IMR-90 (cell line): Measurements from ENCODE around the gene NTM. TPM values are rescaled to one million over a fixed set of nuclear protein-coding genes. Genes with fewer than 3 reads are reported as not detected.

Experiments
- ATAC-seq: fragments of 200-7000 bp; cut with Tn5 transposase; 2 replicates; pipeline ENCODE4 v1.9.1; 2020; ENCODE audit warnings: low read depth, mild to moderate bottlenecking, moderate library complexity
- BruUV-seq: library from RNA; stranded (reverse); fragments of 400-500 nt; replicated peaks from 2 replicates; lab custom pipeline; 2021; lab: Mats Ljungman, UMichigan
- CTCF ChIA-PET: fragments of 300-600 bp; formaldehyde crosslinking; extraction: SDS; loops from one replicate; lab custom pipeline; 2021; ENCODE audit warnings: antibody characterized with exemption; lab: Yijun Ruan, JAX
- POLR2A ChIA-PET: fragments of 300-600 bp; sonication (Branson Sonifier 250); formaldehyde crosslinking; loops from one replicate; lab custom pipeline; 2022; ENCODE audit warnings: antibody characterized with exemption; ENCODE audit not compliant: unreplicated experiment; lab: Charles Lee
- DNase-seq: peaks from one replicate; pipeline ENCODE4 v3.0.0; 2013
- H2AFZ ChIP-seq: replicated peaks from 2 replicates; pipeline ENCODE3; 2013; ENCODE audit warnings: low read length, mild to moderate bottlenecking; ENCODE audit not compliant: poor library complexity
- H2AK5ac ChIP-seq: 2 replicates; pipeline ENCODE4 v1.6.1; 2013; ENCODE audit warnings: low read depth, low read length, inconsistent platforms
- H2AK9ac ChIP-seq: replicated peaks from 2 replicates; pipeline ENCODE3; 2013; ENCODE audit warnings: mild to moderate bottlenecking, low read depth, low read length, moderate library complexity; ENCODE audit not compliant: poor library complexity
- H2BK120ac ChIP-seq: 2 replicates; pipeline ENCODE4 v1.6.1; 2013; ENCODE audit warnings: low read depth, low read length, inconsistent platforms
- H2BK15ac ChIP-seq: 3 replicates; pipeline ENCODE4 v1.6.1; 2013; ENCODE audit warnings: low read depth, low read length, inconsistent platforms
- H2BK20ac ChIP-seq: 2 replicates; pipeline ENCODE4 v1.6.1; 2013; ENCODE audit warnings: low read depth, mild to moderate bottlenecking, inconsistent platforms, low read length, moderate library complexity
- H2BK5ac ChIP-seq: 2 replicates; pipeline ENCODE4 v1.6.1; 2013; ENCODE audit warnings: mild to moderate bottlenecking, low read depth, low read length, inconsistent platforms; ENCODE audit not compliant: poor library complexity, severe bottlenecking
- H3K14ac ChIP-seq: replicated peaks from 2 replicates; pipeline ENCODE4 v1.6.1; 2013; ENCODE audit warnings: low read depth, low read length, inconsistent platforms
- H3K18ac ChIP-seq: 2 replicates; pipeline ENCODE4 v1.6.1; 2013; ENCODE audit warnings: low read depth, low read length, control low read depth
- H3K23ac ChIP-seq: 2 replicates; pipeline ENCODE4 v1.6.1; 2013; ENCODE audit warnings: low read depth, low read length, inconsistent platforms
- H3K27ac ChIP-seq: 2 replicates; pipeline ENCODE4 v1.5.1; 2013; ENCODE audit warnings: mild to moderate bottlenecking, control low read depth, low read length; ENCODE audit not compliant: insufficient read depth
- H3K27me3 ChIP-seq: 2 replicates; pipeline ENCODE4 v1.6.1; 2013; ENCODE audit warnings: low read length; ENCODE audit not compliant: control insufficient read depth, insufficient read depth
- H3K36me3 ChIP-seq: 2 replicates; pipeline ENCODE4 v1.6.1; 2013; ENCODE audit warnings: low read length, mixed read lengths; ENCODE audit not compliant: control insufficient read depth, insufficient read depth
- H3K4ac ChIP-seq: 2 replicates; pipeline ENCODE4 v1.6.1; 2013; ENCODE audit warnings: low read depth, low read length, inconsistent platforms
- H3K4me1 ChIP-seq: 2 replicates; pipeline ENCODE4 v1.6.1; 2013; ENCODE audit warnings: low read length, mixed read lengths; ENCODE audit not compliant: control insufficient read depth, insufficient read depth
- H3K4me2 ChIP-seq: 2 replicates; pipeline ENCODE4 v1.6.1; 2013; ENCODE audit warnings: low read depth, mild to moderate bottlenecking, control low read depth, low read length, moderate library complexity
- H3K4me3 ChIP-seq: 2 replicates; pipeline ENCODE4 v1.5.1; 2013; ENCODE audit warnings: low read depth, mild to moderate bottlenecking, control low read depth, low read length, moderate library complexity; ENCODE audit not compliant: insufficient read depth
- H3K56ac ChIP-seq: 2 replicates; pipeline ENCODE4 v1.6.1; 2013; ENCODE audit warnings: low read length, inconsistent platforms; ENCODE audit not compliant: insufficient read depth; ENCODE audit errors: extremely low read depth
- H3K79me1 ChIP-seq, 2 experiments: 2 replicates each; pipeline ENCODE4 v1.6.1; 2013; ENCODE audit warnings: low read length in 2 of 2, inconsistent platforms in 1 of 2, low read depth in 1 of 2
- H3K9ac ChIP-seq: 2 replicates; pipeline ENCODE4 v1.6.1; 2013; ENCODE audit warnings: low read depth, low read length, control low read depth
- H3K9me1 ChIP-seq: 2 replicates; pipeline ENCODE4 v1.6.1; 2013; ENCODE audit warnings: low read length, inconsistent platforms; ENCODE audit not compliant: insufficient read depth
- H3K9me3 ChIP-seq: 2 replicates; pipeline ENCODE4 v1.6.1; 2013; ENCODE audit warnings: low read length; ENCODE audit not compliant: control insufficient read depth, insufficient read depth
- H4K20me1 ChIP-seq: 2 replicates; pipeline ENCODE4 v1.6.1; 2013; ENCODE audit warnings: low read length, inconsistent platforms; ENCODE audit not compliant: insufficient read depth
- H4K5ac ChIP-seq: 2 replicates; pipeline ENCODE4 v1.6.1; 2013; ENCODE audit warnings: mild to moderate bottlenecking, low read depth, low read length, control low read depth
- H4K8ac ChIP-seq, 2 experiments: 2 replicates each; pipeline ENCODE4 v1.6.1; 2013; ENCODE audit warnings: low read depth in 2 of 2, low read length in 2 of 2, control low read depth in 1 of 2, inconsistent platforms in 1 of 2
- H4K91ac ChIP-seq: 2 replicates; pipeline ENCODE4 v1.6.1; 2013; ENCODE audit warnings: low read depth, low read length, inconsistent platforms; ENCODE audit not compliant: insufficient read depth
- BHLHE40 ChIP-seq: fragments of 150-350 bp; IDR thresholded peaks from 2 replicates; pipeline ENCODE4 v1.6.1; 2016; ENCODE audit warnings: mild to moderate bottlenecking, low read depth, low read length
- CEBPB ChIP-seq: IDR thresholded peaks from 2 replicates; pipeline ENCODE4 v1.6.1; 2012; ENCODE audit warnings: low read depth, low read length, improper control_type of control experiment
- FOS ChIP-seq: fragments of 150-350 bp; IDR thresholded peaks from 2 replicates; pipeline ENCODE4 v1.6.1; 2016; ENCODE audit warnings: low read depth, low read length
- MAFK ChIP-seq: IDR thresholded peaks from 2 replicates; pipeline ENCODE4 v1.6.1; 2012; ENCODE audit warnings: low read depth, low read length, improper control_type of control experiment
- MAZ ChIP-seq: IDR thresholded peaks from 2 replicates; pipeline ENCODE4 v1.6.1; 2012; ENCODE audit warnings: low read depth, mild to moderate bottlenecking, low read length, improper control_type of control experiment, moderate library complexity, borderline replicate concordance
- MXI1 ChIP-seq: IDR thresholded peaks from 2 replicates; pipeline ENCODE4 v1.6.1; 2012; ENCODE audit warnings: low read depth, mild to moderate bottlenecking, low read length, moderate library complexity, borderline replicate concordance
- POLR2A ChIP-seq: IDR thresholded peaks from 2 replicates; pipeline ENCODE4 v1.6.1; 2012; ENCODE audit warnings: mild to moderate bottlenecking, low read depth, low read length
- RAD21 ChIP-seq: IDR thresholded peaks from 2 replicates; pipeline ENCODE4 v1.6.1; 2012; ENCODE audit warnings: low read length, improper control_type of control experiment
- RCOR1 ChIP-seq: IDR thresholded peaks from 2 replicates; pipeline ENCODE4 v1.6.1; 2012; ENCODE audit warnings: mild to moderate bottlenecking, low read length, improper control_type of control experiment; ENCODE audit not compliant: insufficient replicate concordance
- RFX5 ChIP-seq: IDR thresholded peaks from 2 replicates; pipeline ENCODE4 v1.8.0; 2012; ENCODE audit warnings: low read depth, mild to moderate bottlenecking, low read length, moderate library complexity
- SMC3 ChIP-seq: fragments of 150-350 bp; IDR thresholded peaks from 2 replicates; pipeline ENCODE4 v1.6.1; 2016; ENCODE audit warnings: low read depth, mild to moderate bottlenecking, antibody characterized with exemption, low read length, moderate library complexity
- WGBS, 2 experiments: methylation state at CpG; one replicate each; pipeline versions ENCODE4 v1.1.5 to v1.1.7; 2013; ENCODE audit warnings: missing lambda C conversion rate in 2 of 2; ENCODE audit not compliant: insufficient read length in 1 of 2; ENCODE audit errors: extremely low coverage in 2 of 2; 5-methylcytosine and 5-hydroxymethylcytosine counted together
- dilution Hi-C: fragments of 300-500 bp; cut with HindIII; formaldehyde crosslinking; loops from one replicate; pipeline ENCODE4 v1.14.3; 2018; ENCODE audit warnings: low sequenced_read_pairs; ENCODE audit not compliant: unreplicated experiment
- in situ Hi-C: fragments of 300-500 bp; cut with MboI; formaldehyde crosslinking; loops from 3 replicates; pipeline ENCODE4 v1.14.3; 2019; ENCODE audit warnings: low sequenced_read_pairs, inconsistent platforms, mixed read lengths
- intact Hi-C: fragments of 100-400 bp; cut with micrococcal nuclease; formaldehyde crosslinking; loops from 2 replicates; pipeline ENCODE4 v1.10.0; 2022
- polyA plus RNA-seq, 3 experiments: library from polyadenylated mRNA; depleted of rRNA; stranded (reverse); fragments of >200 nt; gene quantifications; 2 replicates each; pipeline ENCODE4 v1.2.3, GENCODE V29; 2012; ENCODE audit warnings: low replicate concordance in 1 of 3
- total RNA-seq: library from RNA; depleted of rRNA; stranded (reverse); fragments of >200 nt; gene quantifications from 2 replicates; pipeline ENCODE4 v1.2.3, GENCODE V29; 2012
- TF ChIP-seq, protein P1 (sequence below): fragments of 150-350 bp; IDR thresholded peaks from 2 replicates; pipeline ENCODE4 v1.6.1; 2017; ENCODE audit warnings: mild to moderate bottlenecking, antibody characterized with exemption, low read length, low read depth
- TF ChIP-seq, protein P2 (sequence below): conservative IDR thresholded peaks from 2 replicates; pipeline ENCODE4 v1.5.1; 2012; ENCODE audit warnings: mild to moderate bottlenecking, low read depth, low read length, improper control_type of control experiment
- TF ChIP-seq, protein P3 (sequence below): fragments of 150-350 bp; IDR thresholded peaks from 2 replicates; pipeline ENCODE4 v1.6.1; 2016; ENCODE audit warnings: low read depth, mild to moderate bottlenecking, low read length, moderate library complexity, borderline replicate concordance

Gene NTM
- total and polyA plus RNA-seq, 2 of the 4 experiments (the other 2 are of a cell fraction), result 19.5 to 25.5 TPM

DNA sequence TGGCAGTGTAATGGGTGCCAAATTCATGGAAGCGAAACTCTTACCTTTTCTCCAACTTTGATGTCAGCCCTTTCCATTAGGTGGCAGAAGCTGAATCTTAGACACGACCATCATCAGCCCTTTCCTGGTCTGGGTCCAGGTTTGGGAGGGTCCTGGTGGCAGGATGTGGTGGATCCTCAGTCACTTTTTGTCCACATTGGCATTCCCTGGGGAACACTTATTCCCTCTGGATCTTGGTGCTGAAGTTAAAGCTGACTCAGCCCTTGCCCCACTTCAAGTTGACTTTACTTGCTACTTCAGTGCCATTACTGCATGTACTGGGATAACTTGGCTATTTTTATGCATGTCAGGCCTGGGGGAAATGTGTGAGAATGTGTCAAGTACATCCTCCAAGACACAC, 16.6 kb upstream of the NTM start:
- Histone ChIP-seq H2AFZ (no peak overlapping the region), H2BK20ac (no peak overlapping the region), H3K9me1 (no peaks in the 10 kb centered on the region), H3K14ac (no peak overlapping the region), H3K56ac (no peak overlapping the region), H2AK9ac (no peak overlapping the region), H3K23ac (no peak overlapping the region), H3K9me3 (no peaks in the 10 kb centered on the region), H4K5ac (no peak overlapping the region), H2BK5ac (no peak overlapping the region), H3K9ac (no peak overlapping the region), H4K20me1 (no peaks in the 10 kb centered on the region), H2AK5ac (no peak overlapping the region), H3K27ac (no peak overlapping the region), H3K27me3 (no peaks in the 10 kb centered on the region), H3K4ac (no peak overlapping the region), H2BK120ac (no peak overlapping the region), H3K18ac (no peak overlapping the region), H4K8ac (no peak overlapping the region), H2BK15ac (no peak overlapping the region), H4K91ac (no peak overlapping the region), H3K36me3 (no peaks in the 10 kb centered on the region), H3K4me1 (no peaks in the 10 kb centered on the region), H3K4me3 (no peak overlapping the region), H3K4me2 (no peak overlapping the region), H3K79me1 (no peaks in the 10 kb centered on the region)
- no peak for ATAC-seq
- WGBS, 2 experiments, result no CpG with 5 or more reads among the region's 2 CpGs
- DNase-seq, result no peak
- no TSS peak for BruUV-seq
- POLR2A ChIA-PET, result no interaction called here
- CTCF ChIA-PET, result no interaction called here
- dilution Hi-C loops (no loop called here), in situ Hi-C loops (no loop called here), intact Hi-C loops (no loop called here)
- TF ChIP-seq MAFK, result no peak
- TF ChIP-seq, protein P1, sequence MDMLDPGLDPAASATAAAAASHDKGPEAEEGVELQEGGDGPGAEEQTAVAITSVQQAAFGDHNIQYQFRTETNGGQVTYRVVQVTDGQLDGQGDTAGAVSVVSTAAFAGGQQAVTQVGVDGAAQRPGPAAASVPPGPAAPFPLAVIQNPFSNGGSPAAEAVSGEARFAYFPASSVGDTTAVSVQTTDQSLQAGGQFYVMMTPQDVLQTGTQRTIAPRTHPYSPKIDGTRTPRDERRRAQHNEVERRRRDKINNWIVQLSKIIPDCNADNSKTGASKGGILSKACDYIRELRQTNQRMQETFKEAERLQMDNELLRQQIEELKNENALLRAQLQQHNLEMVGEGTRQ, result no peak
- TF ChIP-seq MAZ, result no peak
- TF ChIP-seq, protein P2, sequence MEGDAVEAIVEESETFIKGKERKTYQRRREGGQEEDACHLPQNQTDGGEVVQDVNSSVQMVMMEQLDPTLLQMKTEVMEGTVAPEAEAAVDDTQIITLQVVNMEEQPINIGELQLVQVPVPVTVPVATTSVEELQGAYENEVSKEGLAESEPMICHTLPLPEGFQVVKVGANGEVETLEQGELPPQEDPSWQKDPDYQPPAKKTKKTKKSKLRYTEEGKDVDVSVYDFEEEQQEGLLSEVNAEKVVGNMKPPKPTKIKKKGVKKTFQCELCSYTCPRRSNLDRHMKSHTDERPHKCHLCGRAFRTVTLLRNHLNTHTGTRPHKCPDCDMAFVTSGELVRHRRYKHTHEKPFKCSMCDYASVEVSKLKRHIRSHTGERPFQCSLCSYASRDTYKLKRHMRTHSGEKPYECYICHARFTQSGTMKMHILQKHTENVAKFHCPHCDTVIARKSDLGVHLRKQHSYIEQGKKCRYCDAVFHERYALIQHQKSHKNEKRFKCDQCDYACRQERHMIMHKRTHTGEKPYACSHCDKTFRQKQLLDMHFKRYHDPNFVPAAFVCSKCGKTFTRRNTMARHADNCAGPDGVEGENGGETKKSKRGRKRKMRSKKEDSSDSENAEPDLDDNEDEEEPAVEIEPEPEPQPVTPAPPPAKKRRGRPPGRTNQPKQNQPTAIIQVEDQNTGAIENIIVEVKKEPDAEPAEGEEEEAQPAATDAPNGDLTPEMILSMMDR, result no peak
- TF ChIP-seq BHLHE40, result no peak
- TF ChIP-seq MXI1, result no peak
- TF ChIP-seq FOS, result no peak
- no peak for TF ChIP-seq POLR2A
- TF ChIP-seq RAD21, result no peak
- TF ChIP-seq, protein P3, sequence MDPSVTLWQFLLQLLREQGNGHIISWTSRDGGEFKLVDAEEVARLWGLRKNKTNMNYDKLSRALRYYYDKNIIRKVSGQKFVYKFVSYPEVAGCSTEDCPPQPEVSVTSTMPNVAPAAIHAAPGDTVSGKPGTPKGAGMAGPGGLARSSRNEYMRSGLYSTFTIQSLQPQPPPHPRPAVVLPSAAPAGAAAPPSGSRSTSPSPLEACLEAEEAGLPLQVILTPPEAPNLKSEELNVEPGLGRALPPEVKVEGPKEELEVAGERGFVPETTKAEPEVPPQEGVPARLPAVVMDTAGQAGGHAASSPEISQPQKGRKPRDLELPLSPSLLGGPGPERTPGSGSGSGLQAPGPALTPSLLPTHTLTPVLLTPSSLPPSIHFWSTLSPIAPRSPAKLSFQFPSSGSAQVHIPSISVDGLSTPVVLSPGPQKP, result no peak
- no peak for TF ChIP-seq RCOR1
- no peak for TF ChIP-seq SMC3
- no peak for TF ChIP-seq CEBPB
- TF ChIP-seq RFX5, result no peak
